ENCODE data around the gene NCAM2.

NCAM2 gene

GRCh38 chr21:21247424-21247823 lies 249.2 kb downstream of the NCAM2 start:
- Mint-ChIP-seq H3K4me1 (no peaks in the 10 kb centered on the region), H3K27ac (no peak overlapping the region), H3K4me3 (no peak overlapping the region), H3K36me3 (ENCODE audit: low read depth) (no peaks in the 10 kb centered on the region), H3K27me3 (ENCODE audit: low read depth, poor library complexity) (peaks cover 6% of the 10 kb centered on the region), H3K9me3 (no peaks in the 10 kb centered on the region)
- DNase-seq: no peak
- TF ChIP-seq CTCF (IDR thresholded peaks at IDR 0.05): no peak

GRCh38 chr21:21262048-21262447 lies 263.8 kb downstream of the NCAM2 start:
- Mint-ChIP-seq H3K36me3 (ENCODE audit: low read depth) (no peaks in the 10 kb centered on the region), H3K9me3 (peaks cover 8% of the 10 kb centered on the region), H3K4me1 (no peaks in the 10 kb centered on the region), H3K27ac (no peak overlapping the region), H3K4me3 (no peak overlapping the region), H3K27me3 (ENCODE audit: low read depth, poor library complexity) (peaks cover 3% of the 10 kb centered on the region)
- TF ChIP-seq CTCF (IDR thresholded peaks at IDR 0.05): no peak
- no peak for DNase-seq

- Mint-ChIP-seq H3K27ac (no peak overlapping the region), H3K27me3 (ENCODE audit: low read depth, poor library complexity) (no peaks in the 10 kb centered on the region), H3K4me3 (no peak overlapping the region), H3K4me1 (no peaks in the 10 kb centered on the region), H3K36me3 (ENCODE audit: low read depth) (no peaks in the 10 kb centered on the region), H3K9me3 (no peaks in the 10 kb centered on the region)
- DNase-seq: no peak
- no peak for TF ChIP-seq CTCF (IDR thresholded peaks at IDR 0.05)
Observed at GRCh38 chr21:21268061-21268471, 269.9 kb downstream of the NCAM2 start.

- H3K4me1 Mint-ChIP-seq: no peaks in the 10 kb centered on the region
- no peak overlapping the region for H3K4me3 Mint-ChIP-seq
- no peak for TF ChIP-seq CTCF (IDR thresholded peaks at IDR 0.05)
Observed at GRCh38 chr21:21268885-21269284, 270.7 kb downstream of the NCAM2 start.

GRCh38 chr21:21279193-21279901 lies 281.1 kb downstream of the NCAM2 start:
- H3K27me3 Mint-ChIP-seq (ENCODE audit: low read depth, poor library complexity): no peaks in the 10 kb centered on the region
- H3K9me3 Mint-ChIP-seq: no peaks in the 10 kb centered on the region
- H3K27ac Mint-ChIP-seq: peak overlapping the region; percentile 17
- no peaks in the 10 kb centered on the region for H3K4me1 Mint-ChIP-seq
- H3K36me3 Mint-ChIP-seq (ENCODE audit: low read depth): no peaks in the 10 kb centered on the region
- DNase-seq: no peak
- H3K4me3 Mint-ChIP-seq: no peak overlapping the region
- no peak for TF ChIP-seq CTCF (IDR thresholded peaks at IDR 0.05)

More at GRCh38 chr21:21268885-21269284, 270.7 kb downstream of the NCAM2 start:
- Mint-ChIP-seq H3K9me3 (no peaks in the 10 kb centered on the region), H3K36me3 (ENCODE audit: low read depth) (no peaks in the 10 kb centered on the region), H3K27me3 (ENCODE audit: low read depth, poor library complexity) (no peaks in the 10 kb centered on the region), H3K27ac (no peak overlapping the region)
- DNase-seq: no peak

- no peaks in the 10 kb centered on the region for H3K36me3 Mint-ChIP-seq (ENCODE audit: low read depth)
- no peaks in the 10 kb centered on the region for H3K4me1 Mint-ChIP-seq
- no peak for TF ChIP-seq CTCF (IDR thresholded peaks at IDR 0.05)
- H3K9me3 Mint-ChIP-seq: no peaks in the 10 kb centered on the region
- H3K27me3 Mint-ChIP-seq (ENCODE audit: low read depth, poor library complexity): peaks cover 3% of the 10 kb centered on the region
- no peak overlapping the region for H3K4me3 Mint-ChIP-seq
- no peak overlapping the region for H3K27ac Mint-ChIP-seq
- DNase-seq: no peak
Observed at GRCh38 chr21:21283810-21284209, 285.6 kb downstream of the NCAM2 start.
